Measurements from ENCODE around the gene DHX35. TPM values are rescaled to one million over a fixed set of nuclear protein-coding genes. Genes with fewer than 3 reads are reported as not detected.
A peak's percentile ranks its signal among the peaks of the same experiment; 100 is the strongest.

The DHX35 gene
- total and polyA plus RNA-seq, 10 of the 15 experiments (the other 5 are each of a cell fraction or from before 2014, with no cell fraction given): 4.3 to 21.6 (median 14.9) TPM

DNA sequence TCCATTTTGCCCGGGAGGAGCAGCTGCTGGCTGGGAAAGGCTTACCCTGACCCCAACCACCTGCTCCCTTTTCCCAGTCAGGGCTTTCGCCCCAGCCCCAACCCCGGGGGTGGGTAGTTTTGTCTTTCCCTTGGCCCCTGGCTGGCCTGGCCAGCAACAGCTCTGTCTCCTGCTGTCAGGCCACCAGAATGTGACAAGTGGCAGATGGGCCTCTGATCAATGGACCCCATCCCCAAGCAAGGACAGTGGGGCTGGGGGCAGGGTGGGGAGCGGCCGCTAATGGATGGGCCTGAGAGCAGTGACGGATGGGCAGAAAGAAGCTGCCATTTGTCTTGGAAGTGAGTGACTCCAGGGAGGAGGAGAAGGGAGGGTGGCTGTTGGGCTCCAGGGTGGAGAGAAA lies 121.6 kb downstream of the DHX35 start (continued):
- no peak for TF ChIP-seq EGR1 (IDR thresholded peaks at IDR 0.05; ENCODE audit: borderline replicate concordance in 1 of 2, low read depth in 2 of 2, low read length in 2 of 2)
- TF ChIP-seq ZBED1 (IDR thresholded peaks at IDR 0.05; ENCODE audit: borderline replicate concordance): no peak
- TF ChIP-seq RUNX3 (IDR thresholded peaks at IDR 0.05; ENCODE audit: low read length): no peak
- no peak for TF ChIP-seq ZNF207 (IDR thresholded peaks at IDR 0.05; ENCODE audit: borderline replicate concordance)
- TF ChIP-seq SIN3A (IDR thresholded peaks at IDR 0.05; ENCODE audit: low read depth, low read length): no peak

- Histone ChIP-seq H4K20me1 (ENCODE audit: control insufficient read depth, insufficient read depth) (no peaks in the 10 kb centered on the region), H2AFZ (ENCODE audit: control insufficient read depth, low read depth, low read length) (no peak overlapping the region), H3K4me3 (no peak overlapping the region), H3K36me3 (ENCODE audit: control insufficient read depth in 2 of 2, insufficient read depth in 2 of 2, low read length in 1 of 2) (no peaks in the 10 kb centered on the region), H3K27ac (ENCODE audit: control insufficient read depth, insufficient read depth) (no peak overlapping the region), H3K9me3 (replicated peaks; ENCODE audit: control insufficient read depth, insufficient read depth, low read length) (no peaks in the 10 kb centered on the region), H3K4me2 (ENCODE audit: control insufficient read depth, insufficient read depth) (no peak overlapping the region), H3K27me3 (replicated peaks in 1 of 2; ENCODE audit: control insufficient read depth in 2 of 2, insufficient read depth in 2 of 2, low read length in 1 of 2) (no peaks in the 10 kb centered on the region), H3K9ac (ENCODE audit: control insufficient read depth, insufficient read depth, low read length) (no peak overlapping the region), H3K79me2 (ENCODE audit: control insufficient read depth, insufficient read depth, low read length) (no peaks in the 10 kb centered on the region), H3K4me1 (ENCODE audit: control insufficient read depth, insufficient read depth, low read length) (no peaks in the 10 kb centered on the region)
- in situ Hi-C loops (cut with MboI) (no loop called here), intact Hi-C loops (cut with micrococcal nuclease; ENCODE audit: unreplicated experiment) (no loop called here)
- TF ChIP-seq CREM (IDR thresholded peaks at IDR 0.05; ENCODE audit: low read depth): no peak
- TF ChIP-seq, protein P1, sequence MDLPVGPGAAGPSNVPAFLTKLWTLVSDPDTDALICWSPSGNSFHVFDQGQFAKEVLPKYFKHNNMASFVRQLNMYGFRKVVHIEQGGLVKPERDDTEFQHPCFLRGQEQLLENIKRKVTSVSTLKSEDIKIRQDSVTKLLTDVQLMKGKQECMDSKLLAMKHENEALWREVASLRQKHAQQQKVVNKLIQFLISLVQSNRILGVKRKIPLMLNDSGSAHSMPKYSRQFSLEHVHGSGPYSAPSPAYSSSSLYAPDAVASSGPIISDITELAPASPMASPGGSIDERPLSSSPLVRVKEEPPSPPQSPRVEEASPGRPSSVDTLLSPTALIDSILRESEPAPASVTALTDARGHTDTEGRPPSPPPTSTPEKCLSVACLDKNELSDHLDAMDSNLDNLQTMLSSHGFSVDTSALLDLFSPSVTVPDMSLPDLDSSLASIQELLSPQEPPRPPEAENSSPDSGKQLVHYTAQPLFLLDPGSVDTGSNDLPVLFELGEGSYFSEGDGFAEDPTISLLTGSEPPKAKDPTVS (IDR thresholded peaks at IDR 0.05; ENCODE audit: low read depth, low read length): no peak
- TF ChIP-seq ZBTB33 (IDR thresholded peaks at IDR 0.05): no peak
- TF ChIP-seq HDAC6 (IDR thresholded peaks at IDR 0.05; ENCODE audit: unreplicated experiment): no peak
- no peak for TF ChIP-seq ZZZ3 (IDR thresholded peaks at IDR 0.05; ENCODE audit: control insufficient read depth, insufficient read length, low read depth)
- TF ChIP-seq MYB (IDR thresholded peaks at IDR 0.05; ENCODE audit: borderline replicate concordance, low read depth, low read length): no peak
- WGBS (ENCODE audit: insufficient coverage, insufficient replicate concordance, low lambda C conversion rate, missing lambda C conversion rate): 100% methylated on average over 1 of the region's 1 CpG
- ATAC-seq (peak; percentile 27; the same call in 2 of the 3 replicates), DNase-seq (ENCODE audit: low read depth, low spot score) (no peak), FAIRE-seq (no peak)
- no TSS peak for BruUV-seq (replicated peaks)
- CTCF ChIA-PET: interaction anchor here (1.0 to 1.2 kb wide), 3 partner anchors 8 to 40 kb away, joined by 3 to 4 read pairs (median 3); no protein-coding TSS in a partner anchor
- SMC1A ChIA-PET (ENCODE audit: uncharacterized antibody, unreplicated experiment): no interaction called here
- POLR2A ChIA-PET: interaction anchor here (0.7 kb wide), 1 partner anchor 137 kb away, joined by 4 read pairs; no protein-coding TSS in a partner anchor
- RAD21 ChIA-PET (ENCODE audit: unreplicated experiment): no interaction called here
Measured at GRCh38 chr20:39089029-39089428, 126.9 kb downstream of the DHX35 start.

Small RNA genes within 50 kb of the gene (small RNA-seq; reads per million reads assigned to genes)
- gene AL023803.1: 0.55 reads per million, percentile 11 among the genes with 10 or more reads in this experiment

Other genes starting within 250 kb of the DHX35 start
- gene SLC32A1, start 237.9 kb upstream of the DHX35 start, total RNA-seq (2014; rRNA removed): not detected in 2 replicates
- gene SLC32A1, start 237.9 kb upstream of the DHX35 start, total RNA-seq (2014; rRNA removed; fragmentation: Illumina TruSeq; extraction: Trizol): not detected in 2 replicates
- not detected in 2 replicates for gene SLC32A1, start 237.9 kb upstream of the DHX35 start, total RNA-seq (2021)
- gene SLC32A1, start 237.9 kb upstream of the DHX35 start, polyA plus RNA-seq (2011; rRNA removed): not detected in 2 replicates
- gene SLC32A1, start 237.9 kb upstream of the DHX35 start, polyA plus RNA-seq (2014; fragmentation: Illumina TruSeq; extraction: Trizol): not detected in 2 replicates
- gene SLC32A1, start 237.9 kb upstream of the DHX35 start, polyA plus RNA-seq (2014; fragmentation: Nextera tagmentation; extraction: Ambion mirVana): not detected
- gene SLC32A1, start 237.9 kb upstream of the DHX35 start, polyA plus RNA-seq (2014; rRNA removed): not detected in 2 replicates
- not detected for gene SLC32A1, start 237.9 kb upstream of the DHX35 start, polyA plus RNA-seq (2016; fragmentation: Nextera tagmentation; extraction: Ambion mirVana)
- 8.1 and 9.4 TPM in 2 replicates for gene ACTR5, start 213.9 kb upstream of the DHX35 start, total RNA-seq (2014; rRNA removed)
- gene ACTR5, start 213.9 kb upstream of the DHX35 start, total RNA-seq (2014; rRNA removed; fragmentation: Illumina TruSeq; extraction: Trizol): 6.0 and 6.2 TPM in 2 replicates
- gene ACTR5, start 213.9 kb upstream of the DHX35 start, total RNA-seq (2021): 8.6 and 8.9 TPM in 2 replicates
- 12.2 and 14.7 TPM in 2 replicates for gene ACTR5, start 213.9 kb upstream of the DHX35 start, polyA plus RNA-seq (2011; rRNA removed)
- gene ACTR5, start 213.9 kb upstream of the DHX35 start, polyA plus RNA-seq (2014; fragmentation: Illumina TruSeq; extraction: Trizol): 7.0 and 7.4 TPM in 2 replicates
- gene ACTR5, start 213.9 kb upstream of the DHX35 start, polyA plus RNA-seq (2014; fragmentation: Nextera tagmentation; extraction: Ambion mirVana): 1 to 10 TPM in 1 of 2 experiments, under 1 TPM in 1; 0.52 to 1.7 TPM
- 10.7 and 10.9 TPM in 2 replicates for gene ACTR5, start 213.9 kb upstream of the DHX35 start, polyA plus RNA-seq (2014; rRNA removed)
- 10 to 100 TPM in 1 of 2 experiments, 1 to 10 TPM in 1; 9.0 to 12.7 TPM for gene ACTR5, start 213.9 kb upstream of the DHX35 start, polyA plus RNA-seq (2016; fragmentation: Nextera tagmentation; extraction: Ambion mirVana)
- 81.0 and 83.9 TPM in 2 replicates for gene PPP1R16B, start 156.6 kb upstream of the DHX35 start, total RNA-seq (2014; rRNA removed)
- 63.2 and 66.5 TPM in 2 replicates for gene PPP1R16B, start 156.6 kb upstream of the DHX35 start, total RNA-seq (2014; rRNA removed; fragmentation: Illumina TruSeq; extraction: Trizol)
- gene PPP1R16B, start 156.6 kb upstream of the DHX35 start, total RNA-seq (2021): 89.9 and 90.2 TPM in 2 replicates
- gene PPP1R16B, start 156.6 kb upstream of the DHX35 start, polyA plus RNA-seq (2011; rRNA removed): 48.4 and 66.8 TPM in 2 replicates
- 54.4 and 64.6 TPM in 2 replicates for gene PPP1R16B, start 156.6 kb upstream of the DHX35 start, polyA plus RNA-seq (2014; fragmentation: Illumina TruSeq; extraction: Trizol)
- gene PPP1R16B, start 156.6 kb upstream of the DHX35 start, polyA plus RNA-seq (2014; fragmentation: Nextera tagmentation; extraction: Ambion mirVana): 10 to 100 TPM; 13.4 to 14.2 TPM
- gene PPP1R16B, start 156.6 kb upstream of the DHX35 start, polyA plus RNA-seq (2014; rRNA removed): 61.4 and 61.5 TPM in 2 replicates
- 10 to 100 TPM; 72.2 to 77.5 TPM for gene PPP1R16B, start 156.6 kb upstream of the DHX35 start, polyA plus RNA-seq (2016; fragmentation: Nextera tagmentation; extraction: Ambion mirVana)
- gene FAM83D, start 35.9 kb upstream of the DHX35 start, total RNA-seq (2014; rRNA removed): 21.5 and 21.6 TPM in 2 replicates
- 12.7 and 13.6 TPM in 2 replicates for gene FAM83D, start 35.9 kb upstream of the DHX35 start, total RNA-seq (2014; rRNA removed; fragmentation: Illumina TruSeq; extraction: Trizol)
- 16.6 and 18.2 TPM in 2 replicates for gene FAM83D, start 35.9 kb upstream of the DHX35 start, total RNA-seq (2021)
- gene FAM83D, start 35.9 kb upstream of the DHX35 start, polyA plus RNA-seq (2011; rRNA removed): 32.4 and 34.8 TPM in 2 replicates
- 19.7 and 20.2 TPM in 2 replicates for gene FAM83D, start 35.9 kb upstream of the DHX35 start, polyA plus RNA-seq (2014; fragmentation: Illumina TruSeq; extraction: Trizol)
- 1 to 10 TPM; 4.5 to 6.0 TPM for gene FAM83D, start 35.9 kb upstream of the DHX35 start, polyA plus RNA-seq (2014; fragmentation: Nextera tagmentation; extraction: Ambion mirVana)
- 17.4 and 19.1 TPM in 2 replicates for gene FAM83D, start 35.9 kb upstream of the DHX35 start, polyA plus RNA-seq (2014; rRNA removed)
- 10 to 100 TPM; 34.1 to 34.2 TPM for gene FAM83D, start 35.9 kb upstream of the DHX35 start, polyA plus RNA-seq (2016; fragmentation: Nextera tagmentation; extraction: Ambion mirVana)